ENCODE results near the gene SLC41A3. TPM values are rescaled to one million over a fixed set of nuclear protein-coding genes. Genes with fewer than 3 reads are reported as not detected.
A peak's percentile ranks its signal among the peaks of the same experiment; 100 is the strongest.

The SLC41A3 gene
- total and polyA plus RNA-seq, 2 donors (not counting 1 experiment from before 2014, with no cell fraction given) = 49.4 to 52.8 TPM

- H3K27ac ChIP-seq (ENCODE audit: insufficient read depth, low read length) = no peak overlapping the region
- H3K4me2 ChIP-seq (ENCODE audit: extremely low read depth, insufficient read depth, low read length) = no peak overlapping the region
- H3K27me3 ChIP-seq (ENCODE audit: control insufficient read depth, insufficient read depth, low read length) = no peaks in the 10 kb centered on the region
- H3K79me2 ChIP-seq (ENCODE audit: control insufficient read depth, insufficient read depth, low read length) = no peaks in the 10 kb centered on the region
- H3K4me3 ChIP-seq (replicated peaks in 1 of 4; ENCODE audit: control extremely low read depth in 1 of 4, insufficient read depth in 1 of 4, low read depth in 3 of 4, low read length in 4 of 4) = peak overlapping the region in 2 of 4 experiments; percentile 68 to 71
- no peaks in the 10 kb centered on the region for H3K9me3 ChIP-seq (ENCODE audit: control insufficient read depth, insufficient read depth, low read depth, low read length)
- no peaks in the 10 kb centered on the region for H3K4me1 ChIP-seq (ENCODE audit: control insufficient read depth, extremely low read depth, insufficient read depth, low read length)
- TF ChIP-seq CTCF (conservative IDR thresholded peaks at IDR 0.05 in 1 of 2, IDR thresholded peaks at IDR 0.05 in 1 of 2; ENCODE audit: low read depth in 1 of 2, low read length in 2 of 2) (no peak), EZH2 (IDR thresholded peaks at IDR 0.05; ENCODE audit: low read length, missing control alignments) (no peak)
- H3K9ac ChIP-seq (ENCODE audit: insufficient read depth, low read length) = no peak overlapping the region
- H3K36me3 ChIP-seq (ENCODE audit: control insufficient read depth, insufficient read depth, low read length) = no peaks in the 10 kb centered on the region
- no peak for DNase-seq (ENCODE audit: low read depth in 2 of 2)
- H2AFZ ChIP-seq (ENCODE audit: low read length) = no peak overlapping the region
- H4K20me1 ChIP-seq (ENCODE audit: control insufficient read depth, extremely low read depth, insufficient read depth, low read length) = no peaks in the 10 kb centered on the region
Observed at GRCh38 chr3:126084768-126085180, 850 bp upstream of the SLC41A3 start.

DNA sequence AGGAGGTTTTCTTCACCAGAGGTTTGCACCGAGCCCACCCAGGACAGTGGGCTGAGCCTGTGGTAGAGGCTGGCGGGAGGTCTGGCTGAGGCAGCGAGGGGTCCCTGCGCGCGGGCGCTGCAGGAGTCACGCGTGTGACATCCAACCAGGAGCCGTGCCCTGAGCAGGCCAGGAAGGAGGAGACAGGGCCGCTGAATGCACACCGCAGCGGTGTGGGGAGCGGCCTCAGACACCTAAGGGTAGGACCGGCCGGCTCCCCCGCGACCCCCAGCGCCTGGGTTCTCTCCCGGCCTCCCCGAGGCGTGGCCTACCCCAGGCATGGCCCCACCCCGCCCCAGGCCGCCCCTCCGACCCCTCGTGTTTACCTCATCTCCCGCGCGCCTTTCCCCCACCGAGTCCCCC, 412 bp downstream of the SLC41A3 start:
- H3K4me1 ChIP-seq (ENCODE audit: control insufficient read depth, extremely low read depth, insufficient read depth, low read length) = no peaks in the 10 kb centered on the region
- no peaks in the 10 kb centered on the region for H3K9me3 ChIP-seq (ENCODE audit: control insufficient read depth, insufficient read depth, low read depth, low read length)
- H3K27ac ChIP-seq (ENCODE audit: insufficient read depth, low read length) = peak overlapping the region; percentile 52
- TF ChIP-seq CTCF (conservative IDR thresholded peaks at IDR 0.05 in 1 of 2, IDR thresholded peaks at IDR 0.05 in 1 of 2; ENCODE audit: low read depth in 1 of 2, low read length in 2 of 2) (no peak), EZH2 (IDR thresholded peaks at IDR 0.05; ENCODE audit: low read length, missing control alignments) (no peak)
- no peaks in the 10 kb centered on the region for H3K27me3 ChIP-seq (ENCODE audit: control insufficient read depth, insufficient read depth, low read length)
- peak overlapping the region; percentile 85 for H3K4me2 ChIP-seq (ENCODE audit: extremely low read depth, insufficient read depth, low read length)
- H3K9ac ChIP-seq (ENCODE audit: insufficient read depth, low read length) = peak overlapping the region; percentile 82
- peak; percentile 22 to 39 for DNase-seq (ENCODE audit: low read depth in 2 of 2)
- H3K36me3 ChIP-seq (ENCODE audit: control insufficient read depth, insufficient read depth, low read length) = no peaks in the 10 kb centered on the region
- peak overlapping the region; percentile 59 to 76 (median 68) for H3K4me3 ChIP-seq (replicated peaks in 1 of 4; ENCODE audit: control extremely low read depth in 1 of 4, insufficient read depth in 1 of 4, low read depth in 3 of 4, low read length in 4 of 4)
- no peaks in the 10 kb centered on the region for H4K20me1 ChIP-seq (ENCODE audit: control insufficient read depth, extremely low read depth, insufficient read depth, low read length)
- peak overlapping the region; percentile 63 for H2AFZ ChIP-seq (ENCODE audit: low read length)
- H3K79me2 ChIP-seq (ENCODE audit: control insufficient read depth, insufficient read depth, low read length) = no peaks in the 10 kb centered on the region

DNA sequence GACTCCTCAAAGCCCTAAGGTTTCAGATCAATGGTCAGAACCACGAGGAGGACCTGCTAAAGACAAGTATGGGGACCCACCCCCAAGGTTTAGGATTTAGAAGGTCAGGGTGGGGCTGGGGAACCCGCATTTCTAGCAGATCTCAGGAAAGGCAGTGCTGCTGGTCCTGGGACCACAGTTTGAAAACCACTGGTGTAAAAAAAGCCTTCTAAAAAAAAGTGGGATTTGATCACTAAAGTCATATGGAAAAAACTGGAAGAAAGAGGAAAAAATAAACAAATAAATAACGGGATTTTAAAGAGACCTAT, 832 bp downstream of the SLC41A3 start:
- peak overlapping the region; percentile 52 for H3K27ac ChIP-seq (ENCODE audit: insufficient read depth, low read length)
- no peaks in the 10 kb centered on the region for H4K20me1 ChIP-seq (ENCODE audit: control insufficient read depth, extremely low read depth, insufficient read depth, low read length)
- H3K4me3 ChIP-seq (replicated peaks in 1 of 4; ENCODE audit: control extremely low read depth in 1 of 4, insufficient read depth in 1 of 4, low read depth in 3 of 4, low read length in 4 of 4) = peak overlapping the region; percentile 59 to 76 (median 68)
- no peaks in the 10 kb centered on the region for H3K36me3 ChIP-seq (ENCODE audit: control insufficient read depth, insufficient read depth, low read length)
- no peaks in the 10 kb centered on the region for H3K27me3 ChIP-seq (ENCODE audit: control insufficient read depth, insufficient read depth, low read length)
- no peaks in the 10 kb centered on the region for H3K9me3 ChIP-seq (ENCODE audit: control insufficient read depth, insufficient read depth, low read depth, low read length)
- peak overlapping the region; percentile 63 for H2AFZ ChIP-seq (ENCODE audit: low read length)
- no peaks in the 10 kb centered on the region for H3K79me2 ChIP-seq (ENCODE audit: control insufficient read depth, insufficient read depth, low read length)
- no peak for TF ChIP-seq EZH2 (IDR thresholded peaks at IDR 0.05; ENCODE audit: low read length, missing control alignments)
- no peak for TF ChIP-seq CTCF (conservative IDR thresholded peaks at IDR 0.05 in 1 of 2, IDR thresholded peaks at IDR 0.05 in 1 of 2; ENCODE audit: low read depth in 1 of 2, low read length in 2 of 2)
- no peak overlapping the region for H3K9ac ChIP-seq (ENCODE audit: insufficient read depth, low read length)
- no peaks in the 10 kb centered on the region for H3K4me1 ChIP-seq (ENCODE audit: control insufficient read depth, extremely low read depth, insufficient read depth, low read length)
- peak overlapping the region; percentile 85 for H3K4me2 ChIP-seq (ENCODE audit: extremely low read depth, insufficient read depth, low read length)
- DNase-seq (ENCODE audit: low read depth in 2 of 2) = no peak
